Fibroblast of lung (primary cell): ENCODE results near the gene PCDHAC2. TPM values are rescaled to one million over a fixed set of nuclear protein-coding genes. Genes with fewer than 3 reads are reported as not detected.

ENCODE experiments used
- DNase-seq, 2 donors: peaks; one replicate each; pipeline versions ENCODE4 v3.0.0 to v3.0.0-alpha.2; 2010; ENCODE audit warnings: low read depth in 2 of 2
- H2AFZ ChIP-seq: 2 replicates; pipeline ENCODE4 v1.5.1; 2012; ENCODE audit warnings: low read length, control low read depth, inconsistent platforms
- H3K27ac ChIP-seq: 2 replicates; pipeline ENCODE4 v1.5.1; 2011; ENCODE audit warnings: low read length, control low read depth; ENCODE audit not compliant: insufficient read depth
- H3K27me3 ChIP-seq: 2 replicates; pipeline ENCODE4 v1.5.1; 2011; ENCODE audit warnings: mild to moderate bottlenecking, low read length; ENCODE audit not compliant: control insufficient read depth, insufficient read depth
- H3K36me3 ChIP-seq: 2 replicates; pipeline ENCODE4 v1.5.1; 2011; ENCODE audit warnings: low read length; ENCODE audit not compliant: control insufficient read depth, insufficient read depth
- H3K4me1 ChIP-seq: 2 replicates; pipeline ENCODE4 v1.5.1; 2011; ENCODE audit warnings: low read length; ENCODE audit not compliant: control insufficient read depth, insufficient read depth; ENCODE audit errors: extremely low read depth
- H3K4me2 ChIP-seq: 2 replicates; pipeline ENCODE4 v1.5.1; 2011; ENCODE audit warnings: low read length, control low read depth; ENCODE audit not compliant: insufficient read depth; ENCODE audit errors: extremely low read depth
- H3K4me3 ChIP-seq, 4 experiments: fragments of 200-600 bp in 1 of 4; sonication (generic) in 1 of 4; replicated peaks in 1 of 4; 2 replicates each; pipeline ENCODE4 v1.5.1; 2011 to 2016; ENCODE audit warnings: low read length in 4 of 4, low read depth in 3 of 4, mild to moderate bottlenecking in 3 of 4, control low read depth in 2 of 4, inconsistent platforms in 1 of 4, mixed read lengths in 1 of 4; ENCODE audit not compliant: insufficient read depth in 1 of 4; ENCODE audit errors: control extremely low read depth in 1 of 4
- H3K79me2 ChIP-seq: 2 replicates; pipeline ENCODE4 v1.5.1; 2012; ENCODE audit warnings: mild to moderate bottlenecking, low read length, inconsistent platforms; ENCODE audit not compliant: control insufficient read depth, insufficient read depth
- H3K9ac ChIP-seq: 2 replicates; pipeline ENCODE4 v1.5.1; 2011; ENCODE audit warnings: mild to moderate bottlenecking, low read length, control low read depth; ENCODE audit not compliant: insufficient read depth
- H3K9me3 ChIP-seq: 2 replicates; pipeline ENCODE4 v1.5.1; 2012; ENCODE audit warnings: low read depth, low read length; ENCODE audit not compliant: control insufficient read depth, insufficient read depth
- H4K20me1 ChIP-seq: 2 replicates; pipeline ENCODE4 v1.5.1; 2011; ENCODE audit warnings: low read length; ENCODE audit not compliant: control insufficient read depth, insufficient read depth; ENCODE audit errors: extremely low read depth
- EZH2 ChIP-seq: IDR thresholded peaks from 2 replicates; pipeline ENCODE4 v1.5.1; 2012; ENCODE audit warnings: low read length, control low read depth, mild to moderate bottlenecking; ENCODE audit errors: missing control alignments
- polyA plus RNA-seq, 2 donors: library from polyadenylated mRNA; depleted of rRNA in 1 of 2; stranded (reverse) in 1 of 2; unstranded in 1 of 2; fragments of >200 nt; gene quantifications; 2 replicates each; pipeline ENCODE4 v1.2.1, GENCODE V29; 2011 to 2012; ENCODE audit warnings: missing spikeins in 1 of 2
- total RNA-seq: library from RNA; depleted of rRNA; stranded (reverse); fragments of >200 nt; gene quantifications from 2 replicates; pipeline ENCODE4 v1.2.1, GENCODE V29; 2014
- TF ChIP-seq, protein P1 (sequence below), 2 donors: IDR thresholded peaks in 1 of 2; conservative IDR thresholded peaks in 1 of 2; 1 replicate in 1 of 2; 2 replicates in 1 of 2; pipeline ENCODE4 v1.5.1; 2011 to 2012; ENCODE audit warnings: low read length in 2 of 2, control low read depth in 1 of 2, inconsistent platforms in 1 of 2, low read depth in 1 of 2, mild to moderate bottlenecking in 1 of 2

The PCDHAC2 gene
- total and polyA plus RNA-seq, 2 donors (not counting 1 experiment from before 2014, with no cell fraction given) = 0.48 to 1.7 TPM

GRCh38 chr5:141010047-141010793 lies 43.9 kb downstream of the PCDHAC2 start:
- no peaks in the 10 kb centered on the region for H3K9me3 ChIP-seq
- H3K36me3 ChIP-seq = no peaks in the 10 kb centered on the region
- H3K9ac ChIP-seq = no peak overlapping the region
- no peak overlapping the region for H3K4me3 ChIP-seq
- H3K27me3 ChIP-seq = no peaks in the 10 kb centered on the region
- H4K20me1 ChIP-seq = no peaks in the 10 kb centered on the region
- H3K27ac ChIP-seq = no peak overlapping the region
- no peak overlapping the region for H2AFZ ChIP-seq
- TF ChIP-seq, protein P1, sequence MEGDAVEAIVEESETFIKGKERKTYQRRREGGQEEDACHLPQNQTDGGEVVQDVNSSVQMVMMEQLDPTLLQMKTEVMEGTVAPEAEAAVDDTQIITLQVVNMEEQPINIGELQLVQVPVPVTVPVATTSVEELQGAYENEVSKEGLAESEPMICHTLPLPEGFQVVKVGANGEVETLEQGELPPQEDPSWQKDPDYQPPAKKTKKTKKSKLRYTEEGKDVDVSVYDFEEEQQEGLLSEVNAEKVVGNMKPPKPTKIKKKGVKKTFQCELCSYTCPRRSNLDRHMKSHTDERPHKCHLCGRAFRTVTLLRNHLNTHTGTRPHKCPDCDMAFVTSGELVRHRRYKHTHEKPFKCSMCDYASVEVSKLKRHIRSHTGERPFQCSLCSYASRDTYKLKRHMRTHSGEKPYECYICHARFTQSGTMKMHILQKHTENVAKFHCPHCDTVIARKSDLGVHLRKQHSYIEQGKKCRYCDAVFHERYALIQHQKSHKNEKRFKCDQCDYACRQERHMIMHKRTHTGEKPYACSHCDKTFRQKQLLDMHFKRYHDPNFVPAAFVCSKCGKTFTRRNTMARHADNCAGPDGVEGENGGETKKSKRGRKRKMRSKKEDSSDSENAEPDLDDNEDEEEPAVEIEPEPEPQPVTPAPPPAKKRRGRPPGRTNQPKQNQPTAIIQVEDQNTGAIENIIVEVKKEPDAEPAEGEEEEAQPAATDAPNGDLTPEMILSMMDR (conservative IDR thresholded peaks at IDR 0.05 in 1 of 2, IDR thresholded peaks at IDR 0.05 in 1 of 2; ENCODE audit: low read depth in 1 of 2, low read length in 2 of 2) = no peak
- TF ChIP-seq EZH2 = no peak
- H3K4me2 ChIP-seq = no peak overlapping the region
- no peaks in the 10 kb centered on the region for H3K79me2 ChIP-seq
- no peak for DNase-seq
- no peaks in the 10 kb centered on the region for H3K4me1 ChIP-seq

DNA sequence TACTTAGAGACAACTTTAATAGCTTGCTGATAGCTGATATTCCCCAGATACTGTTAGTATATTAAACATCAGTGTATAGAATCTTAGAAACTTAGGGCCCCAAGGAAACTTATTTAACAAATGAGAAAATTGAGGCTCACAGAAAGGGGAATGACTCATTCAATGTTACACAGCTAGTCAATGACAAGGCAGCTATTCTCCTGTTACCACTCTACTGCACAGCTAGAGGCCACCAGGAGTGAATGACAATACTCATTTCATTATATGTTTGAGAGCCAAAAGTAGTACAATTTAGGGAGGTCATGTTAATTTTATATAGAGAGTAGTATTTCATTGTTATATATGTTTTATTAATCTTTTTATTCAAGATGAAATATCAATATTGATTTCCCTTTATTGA lies 51.7 kb downstream of the PCDHAC2 start:
- H3K4me3 ChIP-seq = no peak overlapping the region
- H3K9me3 ChIP-seq = no peaks in the 10 kb centered on the region
- H3K79me2 ChIP-seq = no peaks in the 10 kb centered on the region
- no peak for TF ChIP-seq EZH2
- TF ChIP-seq, protein P1 (conservative IDR thresholded peaks at IDR 0.05 in 1 of 2, IDR thresholded peaks at IDR 0.05 in 1 of 2; ENCODE audit: low read depth in 1 of 2, low read length in 2 of 2) = no peak
- H3K4me1 ChIP-seq = no peaks in the 10 kb centered on the region
- no peak overlapping the region for H2AFZ ChIP-seq
- no peak overlapping the region for H3K4me2 ChIP-seq
- DNase-seq = no peak
- no peak overlapping the region for H3K27ac ChIP-seq
- no peaks in the 10 kb centered on the region for H3K36me3 ChIP-seq
- H3K27me3 ChIP-seq = no peaks in the 10 kb centered on the region
- no peak overlapping the region for H3K9ac ChIP-seq
- no peaks in the 10 kb centered on the region for H4K20me1 ChIP-seq

Other genes starting within 250 kb of the PCDHAC2 start
- gene PCDHA1, start 180.3 kb upstream of the PCDHAC2 start, total RNA-seq = under 0.01 TPM in 2 replicates
- gene PCDHA1, start 180.3 kb upstream of the PCDHAC2 start, polyA plus RNA-seq = 0.05 and 0.12 TPM in 2 replicates
- gene PCDHA2, start 171.6 kb upstream of the PCDHAC2 start, total RNA-seq = under 0.01 and 0.33 TPM in 2 replicates
- gene PCDHA2, start 171.6 kb upstream of the PCDHAC2 start, polyA plus RNA-seq = 0.10 TPM in 1 of 2 replicates, not detected in the other
- 0.26 and 1.2 TPM in 2 replicates for gene PCDHA3, start 165.4 kb upstream of the PCDHAC2 start, total RNA-seq
- gene PCDHA3, start 165.4 kb upstream of the PCDHAC2 start, polyA plus RNA-seq = 0.07 and 0.89 TPM in 2 replicates
- gene PCDHA4, start 159.4 kb upstream of the PCDHAC2 start, total RNA-seq = 0.51 and 1.2 TPM in 2 replicates
- 0.05 and 0.42 TPM in 2 replicates for gene PCDHA4, start 159.4 kb upstream of the PCDHAC2 start, polyA plus RNA-seq
- 0.33 TPM in 1 of 2 replicates, not detected in the other for gene PCDHA5, start 144.9 kb upstream of the PCDHAC2 start, total RNA-seq
- 0.01 and 0.24 TPM in 2 replicates for gene PCDHA5, start 144.9 kb upstream of the PCDHAC2 start, polyA plus RNA-seq
- 0.51 and 3.6 TPM in 2 replicates for gene PCDHA6, start 138.5 kb upstream of the PCDHAC2 start, total RNA-seq
- gene PCDHA6, start 138.5 kb upstream of the PCDHAC2 start, polyA plus RNA-seq = 0.11 and 2.8 TPM in 2 replicates
- gene PCDHA7, start 132.2 kb upstream of the PCDHAC2 start, total RNA-seq = 0.26 and 2.1 TPM in 2 replicates
- gene PCDHA7, start 132.2 kb upstream of the PCDHAC2 start, polyA plus RNA-seq = 0.10 and 2.5 TPM in 2 replicates
- under 0.01 and 0.33 TPM in 2 replicates for gene PCDHA8, start 125.3 kb upstream of the PCDHAC2 start, total RNA-seq
- gene PCDHA8, start 125.3 kb upstream of the PCDHAC2 start, polyA plus RNA-seq = 0.01 and 0.33 TPM in 2 replicates
- gene PCDHA9, start 118.1 kb upstream of the PCDHAC2 start, total RNA-seq = 0.26 and 0.33 TPM in 2 replicates
- 0.03 TPM in 1 of 2 replicates, not detected in the other for gene PCDHA9, start 118.1 kb upstream of the PCDHAC2 start, polyA plus RNA-seq
- gene PCDHA10, start 110.6 kb upstream of the PCDHAC2 start, total RNA-seq = 0.26 and 0.66 TPM in 2 replicates
- gene PCDHA10, start 110.6 kb upstream of the PCDHAC2 start, polyA plus RNA-seq = 0.09 and 2.0 TPM in 2 replicates
- 0.51 and 0.66 TPM in 2 replicates for gene PCDHA11, start 97.5 kb upstream of the PCDHAC2 start, total RNA-seq
- gene PCDHA11, start 97.5 kb upstream of the PCDHAC2 start, polyA plus RNA-seq = 0.15 TPM in 1 of 2 replicates, not detected in the other
- 0.26 and 0.50 TPM in 2 replicates for gene PCDHA12, start 91.2 kb upstream of the PCDHAC2 start, total RNA-seq
- gene PCDHA12, start 91.2 kb upstream of the PCDHAC2 start, polyA plus RNA-seq = not detected in 2 replicates
- under 0.01 and 0.33 TPM in 2 replicates for gene PCDHA13, start 84.4 kb upstream of the PCDHAC2 start, total RNA-seq
- 0.02 TPM in 1 of 2 replicates, not detected in the other for gene PCDHA13, start 84.4 kb upstream of the PCDHAC2 start, polyA plus RNA-seq
- gene PCDHAC1, start 40.2 kb upstream of the PCDHAC2 start, total RNA-seq = 0.51 and 0.66 TPM in 2 replicates
- gene PCDHAC1, start 40.2 kb upstream of the PCDHAC2 start, polyA plus RNA-seq = 0.01 and 0.14 TPM in 2 replicates
- gene PCDHB1, start 84.9 kb downstream of the PCDHAC2 start, total RNA-seq = not detected in 2 replicates
- not detected in 2 replicates for gene PCDHB1, start 84.9 kb downstream of the PCDHAC2 start, polyA plus RNA-seq
- gene PCDHB2, start 128.1 kb downstream of the PCDHAC2 start, total RNA-seq = 1.8 and 4.6 TPM in 2 replicates
- 0.91 and 3.1 TPM in 2 replicates for gene PCDHB2, start 128.1 kb downstream of the PCDHAC2 start, polyA plus RNA-seq
- 0.77 and 1.7 TPM in 2 replicates for gene PCDHB3, start 134.0 kb downstream of the PCDHAC2 start, total RNA-seq
- 0.35 and 2.3 TPM in 2 replicates for gene PCDHB3, start 134.0 kb downstream of the PCDHAC2 start, polyA plus RNA-seq
- 0.50 and 0.51 TPM in 2 replicates for gene PCDHB4, start 155.3 kb downstream of the PCDHAC2 start, total RNA-seq
- 0.08 and 0.27 TPM in 2 replicates for gene PCDHB4, start 155.3 kb downstream of the PCDHAC2 start, polyA plus RNA-seq
- 1.8 and 2.8 TPM in 2 replicates for gene PCDHB5, start 168.7 kb downstream of the PCDHAC2 start, total RNA-seq
- gene PCDHB5, start 168.7 kb downstream of the PCDHAC2 start, polyA plus RNA-seq = 0.60 and 1.1 TPM in 2 replicates
- gene PCDHB6, start 183.6 kb downstream of the PCDHAC2 start, total RNA-seq = 0.26 and 0.33 TPM in 2 replicates
- 0.07 and 0.42 TPM in 2 replicates for gene PCDHB6, start 183.6 kb downstream of the PCDHAC2 start, polyA plus RNA-seq
- 1.0 and 1.5 TPM in 2 replicates for gene PCDHB7, start 206.2 kb downstream of the PCDHAC2 start, total RNA-seq
- 0.28 and 0.61 TPM in 2 replicates for gene PCDHB7, start 206.2 kb downstream of the PCDHAC2 start, polyA plus RNA-seq
- 0.26 and 1.3 TPM in 2 replicates for gene PCDHB8, start 211.3 kb downstream of the PCDHAC2 start, total RNA-seq
- 0.05 and 0.42 TPM in 2 replicates for gene PCDHB8, start 211.3 kb downstream of the PCDHAC2 start, polyA plus RNA-seq
- 0.51 and 1.5 TPM in 2 replicates for gene PCDHB16, start 215.9 kb downstream of the PCDHAC2 start, total RNA-seq
- 0.54 and 1.5 TPM in 2 replicates for gene PCDHB16, start 215.9 kb downstream of the PCDHAC2 start, polyA plus RNA-seq
- 0.26 and 0.99 TPM in 2 replicates for gene PCDHB9, start 220.7 kb downstream of the PCDHAC2 start, total RNA-seq
- 0.27 and 0.82 TPM in 2 replicates for gene PCDHB9, start 220.7 kb downstream of the PCDHAC2 start, polyA plus RNA-seq
- gene PCDHB10, start 225.9 kb downstream of the PCDHAC2 start, total RNA-seq = 0.77 and 2.0 TPM in 2 replicates
- 0.28 and 0.78 TPM in 2 replicates for gene PCDHB10, start 225.9 kb downstream of the PCDHAC2 start, polyA plus RNA-seq
- gene PCDHB11, start 233.2 kb downstream of the PCDHAC2 start, total RNA-seq = 0.77 and 1.7 TPM in 2 replicates
- 0.11 and 0.36 TPM in 2 replicates for gene PCDHB11, start 233.2 kb downstream of the PCDHAC2 start, polyA plus RNA-seq
- gene PCDHB12, start 242.2 kb downstream of the PCDHAC2 start, total RNA-seq = 0.26 and 0.66 TPM in 2 replicates
- 0.02 and 0.27 TPM in 2 replicates for gene PCDHB12, start 242.2 kb downstream of the PCDHAC2 start, polyA plus RNA-seq
- 0.26 and 1.5 TPM in 2 replicates for gene PCDHB13, start 247.4 kb downstream of the PCDHAC2 start, total RNA-seq
- 0.24 and 0.62 TPM in 2 replicates for gene PCDHB13, start 247.4 kb downstream of the PCDHAC2 start, polyA plus RNA-seq